ENCODE results near the gene EDC3. TPM values are rescaled to one million over a fixed set of nuclear protein-coding genes. Genes with fewer than 3 reads are reported as not detected.
A peak's percentile ranks its signal among the peaks of the same experiment; 100 is the strongest.

The EDC3 gene
- total RNA-seq, 5 donors from 2014 or later (not counting 1 experiment from before 2014, with no cell fraction given): 31.8 to 49.4 (median 43.2) TPM

- Mint-ChIP-seq H3K9me3 (no peaks in the 10 kb centered on the region), H3K27ac (peak overlapping the region; percentile 92 to 94), H3K27me3 (no peaks in the 10 kb centered on the region), H3K36me3 (peaks cover 20% of the 10 kb centered on the region), H3K4me1 (peaks cover 47 to 52% (median 51%) of the 10 kb centered on the region in 3 donors), H3K4me3 (peak overlapping the region; percentile 88 to 93 (median 92))
- Histone ChIP-seq H3K27me3 (replicated peaks in 1 of 2; ENCODE audit: control insufficient read depth in 2 of 2, extremely low read depth in 1 of 2, insufficient read depth in 2 of 2, low read length in 1 of 2) (no peaks in the 10 kb centered on the region), H3K36me3 (ENCODE audit: control insufficient read depth in 2 of 2, extremely low read depth in 1 of 2, insufficient read depth in 1 of 2, low read length in 1 of 2) (peaks cover 7 to 34% of the 10 kb centered on the region in 2 donors), H3K9me3 (no peaks in the 10 kb centered on the region), H3K4me3 (ENCODE audit: control insufficient read depth in 1 of 2, extremely low read depth in 1 of 2, low read length in 1 of 2) (peak overlapping the region; percentile 80 to 90), H3K4me1 (ENCODE audit: control insufficient read depth in 1 of 2, extremely low read depth in 1 of 2, insufficient read depth in 2 of 2, low read length in 2 of 2) (peaks cover 12 to 68% of the 10 kb centered on the region in 2 experiments), H3K27ac (ENCODE audit: low read length) (peak overlapping the region; percentile 92)
- CTCF ChIA-PET: interaction anchor here (0.9 to 1.5 kb wide), 9 partner anchors 11 to 321 kb away, joined by 3 to 8 read pairs (median 4); partner anchors contain the start of gene COX5A (in 1 of the 2)
- DNase-seq: peak in 34 of 35 experiments; percentile 45 to 85 (median 74)
- 0% methylated on average over 16 of the region's 18 CpGs for WGBS (ENCODE audit: insufficient coverage)
- no peak for ATAC-seq (replicated peaks in 1 of 4)
- POLR2A ChIA-PET: interaction anchor here (0.6 to 1.4 kb wide), 3 partner anchors 15 to 220 kb away, joined by 3 to 5 read pairs (median 3); no protein-coding TSS in a partner anchor
Measured at GRCh38 chr15:74616366-74616939, 79.4 kb downstream of the EDC3 start.

- Mint-ChIP-seq H3K4me3 (peak within 1 kb of the TSS; percentile 88 to 93 (median 92)), H3K27me3 (no peaks in the 10 kb centered on the region), H3K4me1 (peaks cover 40 to 45% (median 43%) of the 10 kb centered on the region in 3 donors), H3K36me3 (peaks cover 14% of the 10 kb centered on the region), H3K27ac (peak within 1 kb of the TSS; percentile 93 to 96), H3K9me3 (no peaks in the 10 kb centered on the region)
- ChIA-PET POLR2A (interaction anchor here (0.6 to 1.4 kb wide), 2 partner anchors 18 to 75 kb away, joined by 3 read pairs; no protein-coding TSS in a partner anchor), CTCF (interaction anchor here (0.6 to 1.2 kb wide), 5 partner anchors 16 to 322 kb away, joined by 3 to 6 read pairs (median 3); partner anchors contain the start of gene COX5A (in 1 of the 2))
- Histone ChIP-seq H3K4me1 (ENCODE audit: control insufficient read depth in 1 of 2, extremely low read depth in 1 of 2, insufficient read depth in 2 of 2, low read length in 2 of 2) (peaks cover 12 to 61% of the 10 kb centered on the region in 2 experiments), H3K27me3 (replicated peaks in 1 of 2; ENCODE audit: control insufficient read depth in 2 of 2, extremely low read depth in 1 of 2, insufficient read depth in 2 of 2, low read length in 1 of 2) (no peaks in the 10 kb centered on the region), H3K4me3 (ENCODE audit: control insufficient read depth in 1 of 2, extremely low read depth in 1 of 2, low read length in 1 of 2) (peak within 1 kb of the TSS; percentile 80 to 90), H3K27ac (ENCODE audit: low read length) (peak within 1 kb of the TSS; percentile 99), H3K9me3 (no peaks in the 10 kb centered on the region), H3K36me3 (ENCODE audit: control insufficient read depth in 2 of 2, extremely low read depth in 1 of 2, insufficient read depth in 1 of 2, low read length in 1 of 2) (peaks cover 3 to 26% of the 10 kb centered on the region in 2 donors)
- ATAC-seq (replicated peaks in 1 of 4) (peak; percentile 75 to 85 (median 78)), DNase-seq (peak; percentile 90 to 99 (median 94))
- 0% methylated on average over 85 of the region's 91 CpGs for WGBS (ENCODE audit: insufficient coverage)
Measured at GRCh38 chr15:74615508-74616365, 80.1 kb downstream of the EDC3 start, which contains the start of gene CLK3. Gene CLK3, plus strand, starts transcription at chr15:74615836. Its CDS starts 3,361 bp downstream, at chr15:74619197.

- under 1% methylated on average over 67 of the region's 76 CpGs for WGBS (ENCODE audit: insufficient coverage)
Measured at GRCh38 chr15:74614744-74615507, 80.9 kb downstream of the EDC3 start.

GRCh38 chr15:74613953-74614743 is 81.7 kb downstream of the EDC3 start:
- H3K9me3 ChIP-seq: no peaks in the 10 kb centered on the region
- H3K4me3 Mint-ChIP-seq: peak overlapping the region; percentile 88 to 93 (median 92)
- H3K27ac Mint-ChIP-seq: peak overlapping the region; percentile 57 to 64
- DNase-seq: no peak
- ChIA-PET CTCF (interaction anchor here (0.5 to 0.9 kb wide), 3 partner anchors 16 to 663 kb away, joined by 3 to 6 read pairs (median 4); no protein-coding TSS in a partner anchor), POLR2A (interaction anchor here (0.6 kb wide), 3 partner anchors 13 to 320 kb away, joined by 3 to 7 read pairs (median 3); no protein-coding TSS in a partner anchor)
- H3K27me3 Mint-ChIP-seq: no peaks in the 10 kb centered on the region
- peak overlapping the region; percentile 71 for H3K27ac ChIP-seq (ENCODE audit: low read length)
- peak overlapping the region; percentile 58 to 90 for H3K4me3 ChIP-seq (ENCODE audit: control insufficient read depth in 1 of 2, extremely low read depth in 1 of 2, low read length in 1 of 2)
- peaks cover 0 to 11% of the 10 kb centered on the region in 2 donors for H3K36me3 ChIP-seq (ENCODE audit: control insufficient read depth in 2 of 2, extremely low read depth in 1 of 2, insufficient read depth in 1 of 2, low read length in 1 of 2)
- H3K4me1 Mint-ChIP-seq: peaks cover 24 to 29% (median 29%) of the 10 kb centered on the region in 3 donors
- no peaks in the 10 kb centered on the region for H3K27me3 ChIP-seq (replicated peaks in 1 of 2; ENCODE audit: control insufficient read depth in 2 of 2, extremely low read depth in 1 of 2, insufficient read depth in 2 of 2, low read length in 1 of 2)
- ATAC-seq (replicated peaks in 1 of 4): no peak
- H3K4me1 ChIP-seq (ENCODE audit: control insufficient read depth in 1 of 2, extremely low read depth in 1 of 2, insufficient read depth in 2 of 2, low read length in 2 of 2): peaks cover 12 to 45% of the 10 kb centered on the region in 2 experiments
- H3K36me3 Mint-ChIP-seq: peaks cover 2% of the 10 kb centered on the region
- 32% methylated on average over 26 of the region's 38 CpGs for WGBS (ENCODE audit: insufficient coverage)
- H3K9me3 Mint-ChIP-seq: no peaks in the 10 kb centered on the region

More at GRCh38 chr15:74614744-74615507, 80.9 kb downstream of the EDC3 start:
- DNase-seq (peak; percentile 83 to 97 (median 90)), ATAC-seq (replicated peaks in 1 of 4) (peak; percentile 60 to 74 (median 67))
- H3K36me3 ChIP-seq (ENCODE audit: control insufficient read depth in 2 of 2, extremely low read depth in 1 of 2, insufficient read depth in 1 of 2, low read length in 1 of 2): peaks cover 0 to 18% of the 10 kb centered on the region in 2 donors
- Mint-ChIP-seq H3K27ac (peak overlapping the region; percentile 93 to 96), H3K4me1 (peaks cover 32 to 37% (median 37%) of the 10 kb centered on the region in 3 donors), H3K9me3 (no peaks in the 10 kb centered on the region), H3K36me3 (peaks cover 8% of the 10 kb centered on the region), H3K27me3 (no peaks in the 10 kb centered on the region), H3K4me3 (peak overlapping the region; percentile 88 to 93 (median 92))
- POLR2A ChIA-PET: interaction anchor here in 1 of 2 donors (0.6 kb wide), 1 partner anchor 17 kb away, joined by 3 read pairs; no protein-coding TSS in a partner anchor
- CTCF ChIA-PET: interaction anchor here in 1 of 2 donors (0.6 to 0.9 kb wide), 3 partner anchors 17 to 262 kb away, joined by 3 to 6 read pairs (median 3); no protein-coding TSS in a partner anchor
- H3K27ac ChIP-seq (ENCODE audit: low read length): peak overlapping the region; percentile 99
- H3K4me1 ChIP-seq (ENCODE audit: control insufficient read depth in 1 of 2, extremely low read depth in 1 of 2, insufficient read depth in 2 of 2, low read length in 2 of 2): peaks cover 12 to 53% of the 10 kb centered on the region in 2 experiments
- H3K9me3 ChIP-seq: no peaks in the 10 kb centered on the region
- no peaks in the 10 kb centered on the region for H3K27me3 ChIP-seq (replicated peaks in 1 of 2; ENCODE audit: control insufficient read depth in 2 of 2, extremely low read depth in 1 of 2, insufficient read depth in 2 of 2, low read length in 1 of 2)
- peak overlapping the region; percentile 80 to 90 for H3K4me3 ChIP-seq (ENCODE audit: control insufficient read depth in 1 of 2, extremely low read depth in 1 of 2, low read length in 1 of 2)
